Hepatocyte (in vitro differentiated cells): ENCODE data around the gene TBXAS1. TPM values are rescaled to one million over a fixed set of nuclear protein-coding genes. Genes with fewer than 3 reads are reported as not detected.

Experiments
- DNase-seq: peaks from one replicate; pipeline ENCODE4 v3.0.0-alpha.2; 2016; ENCODE audit warnings: low spot score
- H2AFZ ChIP-seq: fragments of 200-600 bp; sonication (generic); 2 replicates; pipeline ENCODE4 v1.6.0; 2016; ENCODE audit warnings: antibody characterized with exemption, mild to moderate bottlenecking
- H3K27ac ChIP-seq: fragments of 200-600 bp; sonication (generic); 2 replicates; pipeline ENCODE4 v1.5.1; 2016; ENCODE audit warnings: mild to moderate bottlenecking
- H3K27me3 ChIP-seq: fragments of 200-600 bp; sonication (generic); 2 replicates; pipeline ENCODE4 v1.6.1; 2016
- H3K36me3 ChIP-seq: fragments of 200-600 bp; sonication (generic); replicated peaks from 2 replicates; pipeline ENCODE4 v1.5.1; 2016; ENCODE audit warnings: low read depth; ENCODE audit not compliant: insufficient read depth
- H3K4me1 ChIP-seq: fragments of 200-600 bp; sonication (generic); 2 replicates; pipeline ENCODE4 v1.5.1; 2016; ENCODE audit warnings: mild to moderate bottlenecking, moderate library complexity; ENCODE audit not compliant: insufficient read depth
- H3K4me2 ChIP-seq: fragments of 200-600 bp; sonication (generic); 2 replicates; pipeline ENCODE4 v1.6.0; 2016
- H3K4me3 ChIP-seq: fragments of 200-600 bp; sonication (generic); 2 replicates; pipeline ENCODE4 v1.5.1; 2016; ENCODE audit warnings: mild to moderate bottlenecking
- H3K79me2 ChIP-seq: fragments of 200-600 bp; sonication (generic); 2 replicates; pipeline ENCODE4 v1.6.0; 2017; ENCODE audit warnings: mild to moderate bottlenecking
- H3K9me2 ChIP-seq: fragments of 200-600 bp; sonication (generic); replicated peaks from 2 replicates; pipeline ENCODE4 v1.6.0; 2017; ENCODE audit warnings: mild to moderate bottlenecking; ENCODE audit not compliant: insufficient read depth
- H3K9me3 ChIP-seq: fragments of 200-600 bp; sonication (generic); 2 replicates; pipeline ENCODE4 v1.5.1; 2016; ENCODE audit warnings: low read depth, mild to moderate bottlenecking
- H4K20me1 ChIP-seq: fragments of 200-600 bp; sonication (generic); 2 replicates; pipeline ENCODE4 v1.6.0; 2016; ENCODE audit warnings: mild to moderate bottlenecking; ENCODE audit not compliant: insufficient read depth, poor library complexity, severe bottlenecking
- CTCF ChIP-seq: fragments of 200-600 bp; sonication (generic); IDR thresholded peaks from 2 replicates; pipeline ENCODE4 v1.5.1; 2016; ENCODE audit warnings: antibody characterized with exemption, mild to moderate bottlenecking; ENCODE audit not compliant: poor library complexity
- EZH2 ChIP-seq: fragments of 200-600 bp; sonication (generic); IDR thresholded peaks from 2 replicates; pipeline ENCODE4 v1.6.1; 2016; ENCODE audit warnings: antibody characterized with exemption, mild to moderate bottlenecking, borderline replicate concordance
- EZH2phosphoT487 ChIP-seq: fragments of 200-600 bp; sonication (generic); IDR thresholded peaks from one replicate; pipeline ENCODE4 v1.6.1; 2018; ENCODE audit warnings: antibody characterized with exemption, mild to moderate bottlenecking, low read depth, moderate library complexity; ENCODE audit not compliant: unreplicated experiment, severe bottlenecking
- WGBS: methylation state at CpG from one replicate; pipeline ENCODE4 v1.1.6; 2016; ENCODE audit warnings: low lambda C conversion rate; ENCODE audit errors: missing lambda C conversion rate; 5-methylcytosine and 5-hydroxymethylcytosine counted together
- polyA plus RNA-seq: library from polyadenylated mRNA; unstranded; fragments of >200 nt; fragmentation: Nextera tagmentation; extraction: Ambion mirVana; gene quantifications from 2 replicates; pipeline ENCODE4 v1.2.1, GENCODE V29; 2016
- total RNA-seq: library from RNA; depleted of rRNA; stranded (reverse); fragments of >200 nt; gene quantifications from 2 replicates; pipeline ENCODE4 v1.2.3, GENCODE V29; 2014

The TBXAS1 gene
- total and polyA plus RNA-seq, 2 experiments from 2014 or later: 3.9 to 11.5 TPM

GRCh38 chr7:139876622-139877283 is 47.7 kb downstream of the TBXAS1 start:
- no peak for DNase-seq
- Histone ChIP-seq H3K4me3 (no peak overlapping the region), H3K9me2 (no peaks in the 10 kb centered on the region), H3K4me2 (no peak overlapping the region), H3K27ac (no peak overlapping the region), H3K4me1 (no peaks in the 10 kb centered on the region), H2AFZ (no peak overlapping the region), H4K20me1 (no peaks in the 10 kb centered on the region), H3K27me3 (no peaks in the 10 kb centered on the region), H3K9me3 (no peaks in the 10 kb centered on the region), H3K36me3 (no peaks in the 10 kb centered on the region), H3K79me2 (no peaks in the 10 kb centered on the region)
- 96% methylated on average over 8 of the region's 8 CpGs for WGBS
- TF ChIP-seq CTCF (no peak), EZH2phosphoT487 (no peak), EZH2 (no peak)

GRCh38 chr7:139883814-139884213 is 54.8 kb downstream of the TBXAS1 start:
- Histone ChIP-seq H3K4me3 (no peak overlapping the region), H3K27me3 (no peaks in the 10 kb centered on the region), H3K9me2 (no peaks in the 10 kb centered on the region), H3K9me3 (no peaks in the 10 kb centered on the region), H3K79me2 (no peaks in the 10 kb centered on the region), H2AFZ (no peak overlapping the region), H3K36me3 (no peaks in the 10 kb centered on the region), H3K4me1 (peaks cover 4% of the 10 kb centered on the region), H3K4me2 (no peak overlapping the region), H3K27ac (no peak overlapping the region), H4K20me1 (no peaks in the 10 kb centered on the region)
- TF ChIP-seq CTCF: no peak
- TF ChIP-seq EZH2: no peak
- TF ChIP-seq EZH2phosphoT487: no peak
- no peak for DNase-seq
- 81% methylated on average over 3 of the region's 3 CpGs for WGBS

- Histone ChIP-seq H3K4me2 (no peak overlapping the region), H3K4me1 (peaks cover 4% of the 10 kb centered on the region), H4K20me1 (no peaks in the 10 kb centered on the region), H3K4me3 (no peak overlapping the region), H3K27me3 (no peaks in the 10 kb centered on the region), H3K79me2 (no peaks in the 10 kb centered on the region), H3K9me3 (no peaks in the 10 kb centered on the region), H3K9me2 (no peaks in the 10 kb centered on the region), H2AFZ (no peak overlapping the region), H3K36me3 (no peaks in the 10 kb centered on the region), H3K27ac (no peak overlapping the region)
- WGBS: 87% methylated on average over 7 of the region's 7 CpGs
- DNase-seq: no peak
- TF ChIP-seq EZH2phosphoT487: no peak
- TF ChIP-seq EZH2: no peak
- TF ChIP-seq CTCF: no peak
These were observed 55.4 kb downstream of the TBXAS1 start for GRCh38 chr7:139884441-139884840.

GRCh38 chr7:139885511-139885910 is 56.4 kb downstream of the TBXAS1 start:
- DNase-seq: no peak
- H3K4me1 ChIP-seq: peaks cover 4% of the 10 kb centered on the region
- H3K4me2 ChIP-seq: no peak overlapping the region
- H3K36me3 ChIP-seq: no peaks in the 10 kb centered on the region
- no peaks in the 10 kb centered on the region for H4K20me1 ChIP-seq
- H3K9me2 ChIP-seq: no peaks in the 10 kb centered on the region
- H3K9me3 ChIP-seq: no peaks in the 10 kb centered on the region
- no peaks in the 10 kb centered on the region for H3K79me2 ChIP-seq
- H3K27me3 ChIP-seq: no peaks in the 10 kb centered on the region
- no peak overlapping the region for H3K4me3 ChIP-seq
- no peak overlapping the region for H3K27ac ChIP-seq
- no peak overlapping the region for H2AFZ ChIP-seq
- no peak for TF ChIP-seq EZH2phosphoT487
- no peak for TF ChIP-seq EZH2
- no peak for TF ChIP-seq CTCF
